ENCODE data around the gene FBXO7.
"Not testable (repeated sequence)": the region's sequence is repeated elsewhere in the genome, so short reads cannot be mapped to it uniquely, and the experiment has no call there.

The FBXO7 gene

GRCh38 chr22:32474635-32475467, at the start of gene FBXO7:
TSS of gene FBXO7 (plus strand) at chr22:32474811. CDS start at chr22:32475003, 192 bp downstream.
- DNase-seq: peak; percentile 86

- DNase-seq: no peak
Measured at GRCh38 chr22:32426881-32427280, 47.7 kb upstream of the FBXO7 start.

GRCh38 chr22:32430352-32430751, 44.3 kb upstream of the FBXO7 start:
- DNase-seq: no peak

- peak; percentile 1 for DNase-seq
Measured at GRCh38 chr22:32444068-32444467, 30.5 kb upstream of the FBXO7 start.

GRCh38 chr22:32446321-32446720, 28.3 kb upstream of the FBXO7 start:
- DNase-seq: no peak

- no peak for DNase-seq
Measured at GRCh38 chr22:32448980-32449379, 25.6 kb upstream of the FBXO7 start.

GRCh38 chr22:32457031-32457430, 17.6 kb upstream of the FBXO7 start:
- DNase-seq: no peak

- no peak for DNase-seq
Measured at GRCh38 chr22:32462452-32462851, 12.2 kb upstream of the FBXO7 start.

- no peak for DNase-seq
Measured at GRCh38 chr22:32465661-32466060, 8.9 kb upstream of the FBXO7 start.

- DNase-seq: no peak
Measured at GRCh38 chr22:32466496-32466895, 8.1 kb upstream of the FBXO7 start.

- no peak for DNase-seq
Measured at GRCh38 chr22:32469799-32470212, 4.8 kb upstream of the FBXO7 start.

- peak; percentile 79 for DNase-seq
Measured at GRCh38 chr22:32473388-32473952, 1.1 kb upstream of the FBXO7 start.

GRCh38 chr22:32475468-32476010, 928 bp downstream of the FBXO7 start:
- peak; percentile 30 for DNase-seq

GRCh38 chr22:32476281-32477195, 1.9 kb downstream of the FBXO7 start:
- peak; percentile 25 for DNase-seq

GRCh38 chr22:32477596-32477995, 3.0 kb downstream of the FBXO7 start:
- no peak for DNase-seq

- not testable (repeated sequence) for DNase-seq
Measured at GRCh38 chr22:32478552-32478951, 3.9 kb downstream of the FBXO7 start.

- no peak for DNase-seq
Measured at GRCh38 chr22:32478994-32479393, 4.4 kb downstream of the FBXO7 start.

GRCh38 chr22:32480238-32480637, 5.6 kb downstream of the FBXO7 start:
- no peak for DNase-seq

- DNase-seq: no peak
Measured at GRCh38 chr22:32482708-32483107, 8.1 kb downstream of the FBXO7 start.

- DNase-seq: no peak
Measured at GRCh38 chr22:32486656-32487390, 12.2 kb downstream of the FBXO7 start.

GRCh38 chr22:32487461-32487860, 12.8 kb downstream of the FBXO7 start:
- no peak for DNase-seq

GRCh38 chr22:32489377-32489776, 14.8 kb downstream of the FBXO7 start:
- no peak for DNase-seq

Data from CD4-positive, alpha-beta T cell treated with Interleukin-10 for 1 hour (primary cell).